NCI-H460 (cell line): ENCODE results near the gene NDUFS7. TPM values are rescaled to one million over a fixed set of nuclear protein-coding genes. Genes with fewer than 3 reads are reported as not detected.
"Not testable (repeated sequence)": the region's sequence is repeated elsewhere in the genome, so short reads cannot be mapped to it uniquely, and the experiment has no call there.

ENCODE experiments used
- DNase-seq: peaks from one replicate; pipeline ENCODE4 v3.0.0-alpha.2; 2016; ENCODE audit warnings: low read depth; ENCODE audit errors: extremely low read depth
- total RNA-seq: library from RNA; depleted of rRNA; stranded (reverse); fragments of >200 nt; shearing (Covaris generic); gene quantifications from 2 replicates; pipeline ENCODE4 v1.2.3, GENCODE V29; 2014

NDUFS7 gene
- total RNA-seq, 1 experiment from 2014 or later, result 52.3 TPM

DNA sequence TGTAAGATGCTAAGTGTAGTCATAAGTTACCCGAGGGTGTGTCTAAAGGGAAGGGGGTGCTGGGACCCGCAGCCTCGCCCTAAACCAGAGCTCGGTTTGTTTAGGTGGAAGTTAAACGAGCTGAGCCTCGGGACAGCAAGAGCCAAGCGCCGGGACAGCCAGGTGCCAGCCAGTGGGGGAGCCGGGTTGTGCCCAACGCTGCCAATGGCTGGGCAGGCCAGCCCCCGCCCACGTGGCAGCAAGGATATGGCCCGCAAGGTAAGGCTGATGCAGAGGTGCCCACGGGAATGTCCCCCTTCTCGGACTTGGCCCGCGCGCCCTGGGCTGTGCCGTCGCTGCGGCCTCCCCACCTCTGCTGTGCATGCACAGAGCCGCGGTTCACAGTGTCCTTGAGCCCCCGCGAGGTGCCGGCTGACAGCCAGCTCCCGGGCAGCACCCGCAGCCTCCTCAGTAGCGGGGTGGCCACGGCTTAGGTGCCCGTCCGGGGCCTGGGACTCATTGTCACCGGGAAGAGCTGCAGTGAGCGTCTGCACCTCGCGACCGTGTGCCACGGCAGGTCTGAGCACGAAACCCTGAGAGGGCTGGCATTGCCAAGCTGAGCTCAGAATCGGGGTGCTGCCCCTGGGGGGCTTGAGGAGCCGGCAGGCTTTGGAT, 45.2 kb downstream of the NDUFS7 start:
- no peak for DNase-seq

DNA sequence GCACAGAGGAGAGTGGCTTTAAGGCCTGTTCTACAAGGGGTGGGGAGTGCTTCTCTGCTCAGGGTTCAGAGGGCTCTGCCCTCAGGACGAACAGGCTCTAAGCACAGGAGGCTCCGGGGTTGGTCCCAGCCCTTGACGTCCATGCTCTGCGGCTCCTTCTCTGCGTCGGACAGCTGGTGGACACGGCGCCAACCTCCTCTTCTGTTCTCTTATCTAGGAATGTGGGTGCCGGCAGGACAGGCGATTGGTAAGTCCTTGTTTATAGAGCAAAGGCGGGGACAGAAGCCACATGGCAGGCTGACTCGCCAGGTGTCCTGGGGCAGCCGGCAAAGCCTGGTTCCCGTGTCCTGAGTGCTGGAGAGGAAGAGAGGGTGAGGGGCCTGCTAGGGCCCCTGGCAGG, 46.0 kb downstream of the NDUFS7 start:
- no peak for DNase-seq

DNA sequence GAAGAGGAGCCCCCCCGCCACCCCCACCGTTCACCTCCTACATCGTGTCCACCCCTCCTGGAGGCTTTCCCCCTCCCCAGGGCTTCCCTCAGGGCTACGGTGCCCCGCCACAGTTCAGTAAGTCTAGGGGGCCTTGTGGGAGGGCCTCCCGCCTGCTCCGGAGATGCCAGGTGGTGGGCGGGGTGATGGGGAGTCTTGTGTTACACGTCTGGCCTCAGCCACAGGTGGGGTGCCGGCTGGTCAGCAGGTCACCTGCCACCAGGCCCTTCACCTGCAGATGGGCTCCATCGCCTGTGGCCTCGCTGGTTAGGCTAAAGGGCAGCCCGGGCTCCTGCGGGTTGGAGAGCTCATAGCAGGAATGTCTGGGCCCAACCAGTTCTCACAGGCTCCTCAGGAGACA, 46.5 kb downstream of the NDUFS7 start:
- no peak for DNase-seq

DNA sequence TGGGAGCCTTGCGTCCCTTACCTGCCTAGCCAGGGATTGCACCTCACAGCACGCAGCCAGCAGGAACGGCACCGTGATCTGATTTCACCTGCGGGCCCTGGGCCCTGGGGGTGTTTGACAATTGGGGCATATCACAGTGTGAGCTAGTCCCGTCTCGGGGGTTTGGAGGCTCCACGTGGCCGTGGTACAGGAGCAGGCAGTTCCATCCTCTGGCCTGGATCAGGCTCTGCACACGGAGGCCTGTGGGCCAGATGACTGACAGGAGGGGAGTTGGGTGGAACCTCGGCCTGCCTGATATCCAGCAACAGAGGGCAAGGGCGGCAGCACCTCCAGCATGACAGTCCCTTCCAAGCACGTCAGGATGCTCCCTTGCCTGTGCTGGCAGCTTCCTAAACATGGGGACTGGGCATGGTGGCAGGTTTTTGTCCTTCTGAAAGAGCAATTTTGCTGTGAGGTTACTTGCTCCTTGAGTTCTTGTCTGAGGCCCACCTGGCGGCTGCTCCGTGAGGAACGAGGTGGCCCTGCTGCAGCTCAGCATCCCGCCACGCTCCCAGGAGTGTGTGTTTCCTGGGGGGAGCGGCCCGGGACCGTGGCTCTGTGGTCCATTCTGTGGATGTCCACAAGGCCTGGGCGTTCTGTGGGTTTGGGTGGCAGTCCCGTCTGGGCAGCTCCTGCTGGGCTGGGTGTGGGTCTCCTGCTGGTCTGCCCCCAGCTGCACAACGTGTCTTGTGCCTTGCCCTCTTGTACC, 48.2 kb downstream of the NDUFS7 start:
- DNase-seq, result no peak

DNA sequence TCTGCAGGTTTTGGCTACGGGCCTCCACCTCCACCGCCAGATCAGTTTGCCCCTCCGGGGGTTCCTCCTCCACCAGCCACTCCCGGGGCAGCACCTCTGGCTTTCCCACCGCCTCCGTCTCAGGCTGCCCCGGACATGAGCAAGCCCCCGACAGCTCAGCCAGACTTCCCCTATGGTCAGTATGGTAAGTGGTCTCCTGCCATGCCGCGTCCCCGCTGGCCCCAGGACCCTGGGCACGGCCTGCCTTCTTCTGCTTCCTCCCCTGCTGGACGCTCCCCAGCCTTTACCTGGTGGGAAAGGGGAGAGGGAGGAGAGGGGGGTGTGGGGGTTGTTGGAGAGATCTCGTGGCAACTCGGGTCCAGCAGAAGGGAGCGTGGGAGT, 48.8 kb downstream of the NDUFS7 start:
- no peak for DNase-seq

DNA sequence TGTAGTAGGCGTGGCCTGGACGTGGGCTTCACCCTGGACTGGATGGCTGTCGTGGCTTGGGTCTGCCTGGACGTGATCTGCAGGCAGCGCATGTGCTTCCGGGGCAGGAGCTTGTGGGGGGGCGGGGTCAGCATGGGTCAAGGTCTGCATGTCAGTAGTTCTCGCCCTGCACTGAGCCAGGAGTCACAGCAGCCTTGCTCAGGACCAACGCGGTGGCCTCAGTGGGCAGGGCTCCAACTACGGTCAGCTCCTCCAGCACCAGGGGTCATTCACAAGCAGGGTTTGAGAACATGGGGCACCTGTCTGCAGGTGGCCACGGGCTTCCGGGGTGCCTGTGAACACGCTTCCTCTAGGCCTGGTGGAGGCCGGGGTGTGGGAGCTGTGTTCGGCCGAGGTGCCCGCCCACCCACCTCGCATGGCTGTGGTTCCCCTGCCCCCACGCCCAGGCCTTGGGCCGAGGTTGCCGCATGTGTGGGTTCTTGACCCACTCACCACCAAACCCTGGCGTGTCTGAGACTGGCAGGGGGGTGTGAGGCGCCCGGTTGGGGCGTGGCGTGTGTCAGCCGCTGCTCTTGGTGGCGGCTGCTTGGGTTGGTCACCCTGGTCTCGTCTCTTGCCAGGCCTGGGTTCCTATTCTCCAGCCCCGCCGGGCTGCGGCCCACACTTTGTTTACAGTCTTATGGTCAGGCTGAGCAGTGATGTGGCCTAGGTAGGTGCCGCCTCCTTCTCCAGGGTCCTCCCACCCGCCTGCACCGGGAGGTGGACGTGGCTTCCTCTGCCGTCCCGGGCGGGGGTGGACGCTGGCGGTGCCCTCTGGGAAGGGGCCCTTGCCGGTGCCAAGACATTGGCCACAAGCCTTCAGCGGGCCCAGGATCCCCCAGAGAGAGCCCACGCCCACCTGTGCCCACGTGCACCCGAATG, 49.7 kb downstream of the NDUFS7 start:
- no peak for DNase-seq

DNA sequence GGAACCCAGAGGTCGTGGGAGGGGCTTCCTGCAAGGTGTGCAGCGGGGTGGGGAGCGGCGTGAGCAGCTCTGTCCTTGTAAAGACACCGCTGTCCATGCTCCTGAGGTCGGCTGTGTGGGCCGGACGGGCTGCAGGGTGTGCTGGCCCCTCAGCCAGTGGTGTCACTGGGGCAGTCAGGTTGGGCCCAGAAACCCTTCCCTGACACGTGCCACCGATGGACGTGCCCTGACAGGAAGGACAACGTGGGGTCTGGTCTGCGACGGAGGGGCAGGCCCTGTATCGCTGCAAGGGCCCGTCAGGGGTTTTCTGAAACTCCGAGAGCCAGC, 50.3 kb downstream of the NDUFS7 start:
- DNase-seq, result no peak

DNA sequence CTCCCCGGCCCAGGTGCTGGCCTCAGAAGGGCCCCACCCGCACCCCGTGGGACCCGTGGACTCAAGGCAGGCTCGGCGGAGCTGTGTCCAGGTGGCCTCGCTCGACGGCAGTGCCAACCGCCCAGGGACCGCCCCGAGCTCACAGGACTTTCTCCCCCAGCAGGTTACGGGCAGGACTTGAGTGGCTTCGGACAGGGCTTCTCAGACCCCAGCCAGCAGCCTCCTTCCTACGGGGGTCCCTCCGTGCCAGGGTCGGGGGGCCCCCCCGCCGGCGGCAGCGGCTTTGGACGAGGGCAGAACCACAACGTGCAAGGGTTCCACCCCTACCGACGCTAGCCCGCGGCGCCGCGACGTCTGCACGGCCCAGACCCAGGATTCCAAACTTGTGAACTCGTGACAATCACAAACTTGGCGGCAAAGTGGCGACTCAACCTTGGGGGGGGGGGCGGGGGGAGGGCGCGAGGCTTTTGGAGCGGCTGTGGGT, 50.9 kb downstream of the NDUFS7 start:
- no peak for DNase-seq

DNA sequence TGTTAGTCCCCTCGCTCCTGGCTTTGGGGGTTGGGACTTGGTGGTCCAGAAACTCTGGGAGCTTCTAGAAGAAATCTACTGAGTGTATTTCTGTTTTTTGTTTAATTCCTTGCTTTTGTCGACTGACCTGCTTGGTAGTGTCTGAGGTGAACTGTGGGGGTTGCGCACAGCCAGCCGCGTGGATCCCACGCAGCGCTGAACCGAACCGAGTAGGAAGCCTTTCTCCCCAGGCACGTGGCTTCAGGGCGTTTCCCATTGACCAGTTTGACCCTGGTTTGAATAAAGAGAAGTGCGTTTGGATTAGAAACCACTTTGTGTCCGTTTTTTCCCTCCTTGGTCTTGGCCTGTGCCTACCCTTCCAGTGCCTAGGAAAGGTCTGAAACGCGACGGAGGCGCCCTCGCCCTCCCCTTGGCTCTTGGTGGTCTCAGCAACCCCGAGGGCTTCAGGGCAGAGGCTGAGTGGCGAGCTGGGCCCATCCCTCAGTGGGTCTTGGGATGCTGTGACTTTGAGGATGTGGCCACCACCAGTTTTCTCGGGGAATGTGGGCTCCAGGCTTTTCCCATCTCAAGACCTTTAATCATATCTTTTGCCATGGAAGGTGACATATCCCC, 51.8 kb downstream of the NDUFS7 start:
- no peak for DNase-seq

DNA sequence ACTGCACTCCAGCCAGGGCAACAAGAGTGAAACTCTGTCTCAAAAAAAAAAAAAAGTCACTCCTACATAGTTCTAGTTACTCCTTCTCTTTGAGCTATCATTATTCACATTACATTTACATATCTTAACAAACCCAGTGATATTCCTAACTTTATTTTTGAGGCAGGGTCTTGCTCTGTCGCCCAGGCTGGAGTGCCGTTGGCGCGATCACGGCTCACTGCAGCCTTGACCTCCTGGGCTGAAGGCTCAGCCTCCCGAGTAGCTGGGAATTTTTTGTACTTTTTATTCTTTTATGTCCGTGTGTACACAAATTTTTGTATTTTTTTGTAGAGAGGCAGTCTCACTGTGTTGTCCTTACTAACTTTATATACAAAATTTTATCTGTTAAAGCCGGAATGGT, 53.9 kb downstream of the NDUFS7 start:
- no peak for DNase-seq

DNA sequence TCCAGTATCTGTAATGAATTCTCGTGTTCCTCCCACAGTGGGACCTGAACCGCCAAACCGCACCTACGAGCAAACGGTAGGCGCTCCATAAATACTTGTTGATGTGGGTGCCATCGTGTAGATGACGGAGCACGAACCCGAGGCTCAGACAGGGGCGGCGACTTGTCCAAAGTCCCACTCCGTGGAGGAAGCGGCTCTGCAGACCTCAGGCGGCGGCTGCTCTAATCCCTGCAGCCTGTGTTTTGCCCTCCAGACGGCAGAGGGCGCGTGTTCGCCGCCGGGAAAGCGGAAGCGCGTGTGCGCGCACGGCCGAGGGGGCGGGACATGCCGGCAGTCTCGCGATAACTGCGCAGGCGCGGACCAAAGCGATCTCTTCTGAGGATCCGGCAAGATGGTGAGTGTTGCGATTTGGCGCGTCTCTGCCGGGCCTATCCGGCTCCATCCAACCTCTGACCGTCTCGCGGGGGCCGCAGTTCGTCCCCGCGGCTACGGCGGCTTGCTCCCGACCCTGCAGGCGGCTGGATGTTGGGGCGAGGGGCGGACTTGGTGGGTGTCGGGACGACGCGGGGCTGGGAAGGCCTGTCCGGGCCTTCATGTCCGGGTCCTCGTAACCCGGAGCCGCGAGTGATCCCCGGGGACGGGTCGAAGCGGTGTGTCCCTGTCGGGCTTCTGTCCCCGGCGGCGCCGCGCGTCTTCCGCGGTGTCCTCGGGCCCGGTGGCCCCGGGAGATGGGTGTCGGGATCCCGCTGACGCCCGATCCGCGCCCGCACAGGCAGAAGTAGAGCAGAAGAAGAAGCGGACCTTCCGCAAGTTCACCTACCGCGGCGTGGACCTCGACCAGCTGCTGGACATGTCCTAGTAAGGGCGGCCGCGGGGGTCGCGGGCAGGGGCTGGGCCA, 54.6 kb downstream of the NDUFS7 start, which contains the start of gene RPS15:
Gene RPS15 (plus strand): TSS at position 362 of the 898 bp plus-strand sequence. CDS start 30 bp downstream, at position 392.
- DNase-seq, result peak; percentile 86

DNA sequence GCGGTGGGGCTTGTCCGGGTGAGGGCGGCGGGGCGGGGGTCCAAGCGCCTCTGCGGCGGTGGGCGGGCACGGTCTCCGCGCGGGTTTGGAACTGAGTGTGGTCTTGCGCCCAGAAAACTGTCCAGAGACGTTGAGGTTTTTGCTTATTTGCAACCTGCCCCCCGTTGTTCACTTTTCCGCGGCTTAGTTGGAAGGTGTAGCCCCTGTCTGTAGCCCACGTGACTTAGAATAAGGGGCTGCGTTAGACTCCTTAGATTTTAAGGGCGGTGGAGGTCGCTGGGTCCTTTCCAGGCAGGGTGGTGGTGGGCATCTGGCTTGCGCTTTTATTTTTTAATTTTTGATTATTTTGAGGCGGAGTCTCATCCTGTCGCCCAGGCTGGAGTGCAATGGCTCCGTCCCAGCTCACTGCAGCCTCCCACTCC, 55.2 kb downstream of the NDUFS7 start:
- DNase-seq, result no peak

DNA sequence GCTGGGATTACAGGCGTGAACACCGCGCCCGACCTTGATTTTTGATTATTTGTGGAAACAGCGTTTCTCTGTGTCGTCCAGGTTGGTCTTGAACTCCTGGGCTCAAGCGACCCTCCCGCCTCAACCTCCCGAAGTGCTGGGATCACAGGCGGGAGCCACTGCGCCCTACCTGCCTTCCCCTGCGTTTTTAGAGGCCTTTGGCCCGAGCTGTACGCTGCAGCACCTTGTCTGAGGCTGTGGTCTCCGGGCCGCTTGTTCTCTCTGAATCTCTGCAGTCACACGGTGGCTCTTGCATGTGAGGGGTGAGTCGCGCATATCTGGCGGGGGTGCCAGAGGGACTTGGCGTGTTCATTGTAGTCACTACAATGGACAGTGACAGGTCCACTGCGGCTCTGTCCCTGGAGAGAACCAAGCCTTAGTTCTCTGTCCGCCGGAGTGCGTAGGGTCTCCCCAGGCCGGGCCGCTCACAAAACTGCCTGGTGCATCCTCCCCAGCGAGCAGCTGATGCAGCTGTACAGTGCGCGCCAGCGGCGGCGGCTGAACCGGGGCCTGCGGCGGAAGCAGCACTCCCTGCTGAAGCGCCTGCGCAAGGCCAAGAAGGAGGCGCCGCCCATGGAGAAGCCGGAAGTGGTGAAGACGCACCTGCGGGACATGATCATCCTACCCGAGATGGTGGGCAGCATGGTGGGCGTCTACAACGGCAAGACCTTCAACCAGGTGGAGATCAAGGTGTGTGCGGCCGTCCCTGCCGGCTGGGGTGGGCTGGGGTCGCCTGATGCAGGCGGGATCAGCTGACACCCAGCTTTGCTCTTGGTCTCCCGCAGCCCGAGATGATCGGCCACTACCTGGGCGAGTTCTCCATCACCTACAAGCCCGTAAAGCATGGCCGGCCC, 56.1 kb downstream of the NDUFS7 start:
- not testable (repeated sequence) for DNase-seq

DNA sequence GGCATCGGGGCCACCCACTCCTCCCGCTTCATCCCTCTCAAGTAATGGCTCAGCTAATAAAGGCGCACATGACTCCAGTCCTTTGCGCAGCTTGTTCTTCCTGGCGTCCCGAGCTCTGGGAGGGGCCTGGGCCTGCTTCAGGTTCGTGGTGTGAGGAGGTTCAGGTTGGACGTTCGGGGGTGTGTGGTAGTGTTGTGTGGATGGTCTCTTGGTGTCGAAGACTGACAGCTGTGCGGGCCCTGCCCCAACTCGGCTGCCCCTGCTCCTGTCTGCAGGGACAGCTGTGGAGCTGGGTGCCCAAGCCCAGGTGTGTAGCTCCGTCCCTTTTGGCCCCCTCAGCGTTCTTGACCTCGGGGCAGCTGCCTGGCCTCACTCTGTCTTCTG, 56.7 kb downstream of the NDUFS7 start:
- no peak for DNase-seq

DNA sequence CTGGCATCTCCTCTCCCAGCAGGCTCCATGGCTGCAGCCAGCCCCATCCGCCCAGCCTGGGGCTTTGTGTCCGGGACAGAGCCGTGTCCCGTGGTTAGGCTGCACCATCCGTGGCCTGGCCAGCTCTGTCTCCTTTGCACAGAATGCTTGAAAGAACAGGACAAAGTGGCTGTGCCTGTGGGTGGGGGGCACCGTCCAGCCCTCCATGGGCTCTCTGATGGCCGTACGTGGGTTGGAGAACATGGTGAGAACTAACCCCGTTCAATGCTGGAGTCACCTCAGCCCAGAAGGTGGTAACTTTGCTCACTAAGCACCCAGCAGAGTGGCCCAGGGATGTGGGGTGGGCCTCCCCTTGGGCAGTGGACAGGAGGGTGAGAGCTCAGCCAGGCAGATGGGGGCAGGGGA, 57.3 kb downstream of the NDUFS7 start:
- DNase-seq, result no peak

DNA sequence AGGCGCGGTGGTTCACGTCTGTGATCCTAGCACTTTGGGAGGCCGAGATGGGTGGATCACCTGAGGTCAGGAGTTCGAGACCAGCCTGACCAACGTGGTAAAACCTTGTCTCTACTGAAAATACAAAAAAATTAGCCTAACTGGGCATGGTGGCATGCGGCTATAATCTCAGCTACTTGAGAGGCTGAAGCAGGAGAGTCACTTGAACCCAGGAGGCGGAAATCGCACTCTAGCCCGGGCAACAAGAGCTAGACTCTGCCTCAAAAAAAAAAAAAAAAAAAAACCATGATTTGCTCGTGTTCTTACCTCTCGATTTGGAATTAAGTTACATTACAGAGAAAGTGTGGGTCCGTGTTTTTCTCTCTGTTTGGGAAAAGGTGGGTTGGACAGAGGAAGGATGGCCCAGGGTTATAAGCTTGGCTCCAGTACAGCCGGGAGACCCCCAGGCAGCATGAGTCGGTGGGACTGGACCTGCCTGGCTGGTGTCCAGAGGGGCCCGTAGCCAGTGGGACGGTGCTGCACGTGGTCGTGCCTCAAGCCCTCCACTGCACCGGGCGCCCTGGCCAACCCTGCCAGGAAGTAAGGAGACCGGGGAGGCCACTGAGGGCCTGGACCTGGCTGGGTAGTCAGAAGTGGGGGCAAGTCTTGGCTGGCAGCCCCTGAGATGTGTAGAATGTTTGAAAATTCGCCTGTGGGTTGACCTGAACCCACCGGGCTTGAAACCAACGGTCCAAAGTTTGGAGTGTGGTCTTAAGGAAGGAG, 58.2 kb downstream of the NDUFS7 start:
- no peak for DNase-seq
